Hepatocyte (in vitro differentiated cells): Measurements from ENCODE around the gene NAT16. TPM values are rescaled to one million over a fixed set of nuclear protein-coding genes. Genes with fewer than 3 reads are reported as not detected.

ENCODE experiments used
- microRNA-seq: library from miRNA; unstranded; fragments of <30 nt; microRNA quantifications from one replicate; pipeline ENCODE4, GENCODE V29; 2017
- polyA plus RNA-seq: library from polyadenylated mRNA; unstranded; fragments of >200 nt; fragmentation: Nextera tagmentation; extraction: Ambion mirVana; gene quantifications from 2 replicates; pipeline ENCODE4 v1.2.1, GENCODE V29; 2016
- small RNA-seq: library from RNA; depleted of rRNA; stranded (forward); fragments of <200 nt; gene quantifications from one replicate; pipeline ENCODE3, GENCODE V24; 2014
- total RNA-seq: library from RNA; depleted of rRNA; stranded (reverse); fragments of >200 nt; gene quantifications from 2 replicates; pipeline ENCODE4 v1.2.3, GENCODE V29; 2014

Gene NAT16
- total and polyA plus RNA-seq, 2 experiments from 2014 or later, result not detected

Small RNAs within 50 kb of the gene (microRNA-seq; reads per million reads assigned to microRNA genes)
- not detected for gene MIR4653

Small RNAs within 50 kb of the gene (small RNA-seq; reads per million reads assigned to genes)
- gene MIR4653, result not detected

Other genes starting within 250 kb of the NAT16 start
- 1.9 and 4.9 TPM in 2 replicates for gene MUC3A, start 230.8 kb downstream of the NAT16 start, total RNA-seq
- 9.4 and 10.6 TPM in 2 replicates for gene MUC3A, start 230.8 kb downstream of the NAT16 start, polyA plus RNA-seq
- 4.0 and 8.5 TPM in 2 replicates for gene MUC12, start 210.7 kb downstream of the NAT16 start, total RNA-seq
- 7.3 and 9.2 TPM in 2 replicates for gene MUC12, start 210.7 kb downstream of the NAT16 start, polyA plus RNA-seq
- gene MUC17, start 160.2 kb downstream of the NAT16 start, total RNA-seq, result 8.7 and 18.3 TPM in 2 replicates
- 2.9 and 5.5 TPM in 2 replicates for gene MUC17, start 160.2 kb downstream of the NAT16 start, polyA plus RNA-seq
- gene TRIM56, start 94.8 kb downstream of the NAT16 start, total RNA-seq, result 10.0 and 13.1 TPM in 2 replicates
- 25.7 and 27.2 TPM in 2 replicates for gene TRIM56, start 94.8 kb downstream of the NAT16 start, polyA plus RNA-seq
- gene SERPINE1, start 53.2 kb downstream of the NAT16 start, total RNA-seq, result 81.8 and 98.2 TPM in 2 replicates
- gene SERPINE1, start 53.2 kb downstream of the NAT16 start, polyA plus RNA-seq, result 181 and 185 TPM in 2 replicates
- gene AP1S1, start 25.8 kb downstream of the NAT16 start, total RNA-seq, result 85.8 and 118 TPM in 2 replicates
- gene AP1S1, start 25.8 kb downstream of the NAT16 start, polyA plus RNA-seq, result 31.1 and 32.0 TPM in 2 replicates
- gene VGF, start 14.7 kb downstream of the NAT16 start, total RNA-seq, result 0.30 and 0.32 TPM in 2 replicates
- gene VGF, start 14.7 kb downstream of the NAT16 start, polyA plus RNA-seq, result 0.19 and 0.80 TPM in 2 replicates
- 6.3 and 8.4 TPM in 2 replicates for gene MOGAT3, start 20.7 kb upstream of the NAT16 start, total RNA-seq
- gene MOGAT3, start 20.7 kb upstream of the NAT16 start, polyA plus RNA-seq, result 10.5 and 14.0 TPM in 2 replicates
- 29.5 and 37.6 TPM in 2 replicates for gene PLOD3, start 37.3 kb upstream of the NAT16 start, total RNA-seq
- gene PLOD3, start 37.3 kb upstream of the NAT16 start, polyA plus RNA-seq, result 127 and 129 TPM in 2 replicates
- 105 and 110 TPM in 2 replicates for gene ZNHIT1, start 37.9 kb upstream of the NAT16 start, total RNA-seq
- gene ZNHIT1, start 37.9 kb upstream of the NAT16 start, polyA plus RNA-seq, result 117 and 145 TPM in 2 replicates
- gene CLDN15, start 57.5 kb upstream of the NAT16 start, total RNA-seq, result 11.4 and 14.3 TPM in 2 replicates
- 25.7 and 38.8 TPM in 2 replicates for gene CLDN15, start 57.5 kb upstream of the NAT16 start, polyA plus RNA-seq
- gene FIS1, start 64.8 kb upstream of the NAT16 start, total RNA-seq, result 131 and 150 TPM in 2 replicates
- 193 and 238 TPM in 2 replicates for gene FIS1, start 64.8 kb upstream of the NAT16 start, polyA plus RNA-seq
- gene IFT22, start 141.5 kb upstream of the NAT16 start, total RNA-seq, result 24.2 and 30.5 TPM in 2 replicates
- 29.8 and 42.2 TPM in 2 replicates for gene IFT22, start 141.5 kb upstream of the NAT16 start, polyA plus RNA-seq
- 9.4 and 11.6 TPM in 2 replicates for gene COL26A1, start 182.6 kb upstream of the NAT16 start, total RNA-seq
- gene COL26A1, start 182.6 kb upstream of the NAT16 start, polyA plus RNA-seq, result 10.8 and 19.1 TPM in 2 replicates